NCI-H2196 (cell line): ENCODE data around the gene THBS3.
"Not testable (repeated sequence)": the region's sequence is repeated elsewhere in the genome, so short reads cannot be mapped to it uniquely, and the experiment has no call there.

Experiments used
- DNase-seq: peaks from one replicate; lab custom pipeline; 2025; ENCODE audit not compliant: unreplicated experiment; lab: John Stamatoyannopoulos, UW

Gene THBS3

GRCh38 chr1:155191904-155192303 lies 15.8 kb downstream of the THBS3 start:
- no peak for DNase-seq

- DNase-seq, result not testable (repeated sequence)
Measured at GRCh38 chr1:155189926-155190325, 17.8 kb downstream of the THBS3 start.

GRCh38 chr1:155188268-155188667 lies 19.4 kb downstream of the THBS3 start:
- DNase-seq, result no peak

- no peak for DNase-seq
Measured at GRCh38 chr1:155187456-155187891, 20.2 kb downstream of the THBS3 start.

GRCh38 chr1:155186794-155187455 lies 20.8 kb downstream of the THBS3 start:
- no peak for DNase-seq

GRCh38 chr1:155186067-155186793 lies 21.5 kb downstream of the THBS3 start:
- DNase-seq, result no peak

DNA sequence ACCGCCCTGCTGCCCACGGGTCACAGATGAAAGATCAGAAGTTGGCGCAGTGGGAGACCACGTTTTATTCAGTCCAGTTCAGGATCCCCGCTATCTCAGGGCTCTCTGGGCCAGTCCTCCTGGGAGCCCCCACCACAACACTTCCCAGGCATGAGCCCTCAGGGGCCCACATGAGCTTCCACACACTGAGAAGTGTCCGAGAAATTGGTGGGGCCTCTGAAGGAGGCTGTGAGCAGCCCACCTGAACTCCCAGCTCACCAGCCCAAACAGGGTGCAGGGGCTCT lies 22.0 kb downstream of the THBS3 start:
- no peak for DNase-seq

- DNase-seq, result peak; percentile 28
Measured at GRCh38 chr1:155184835-155185782, 22.6 kb downstream of the THBS3 start.

GRCh38 chr1:155184351-155184811 lies 23.3 kb downstream of the THBS3 start:
- no peak for DNase-seq

DNA sequence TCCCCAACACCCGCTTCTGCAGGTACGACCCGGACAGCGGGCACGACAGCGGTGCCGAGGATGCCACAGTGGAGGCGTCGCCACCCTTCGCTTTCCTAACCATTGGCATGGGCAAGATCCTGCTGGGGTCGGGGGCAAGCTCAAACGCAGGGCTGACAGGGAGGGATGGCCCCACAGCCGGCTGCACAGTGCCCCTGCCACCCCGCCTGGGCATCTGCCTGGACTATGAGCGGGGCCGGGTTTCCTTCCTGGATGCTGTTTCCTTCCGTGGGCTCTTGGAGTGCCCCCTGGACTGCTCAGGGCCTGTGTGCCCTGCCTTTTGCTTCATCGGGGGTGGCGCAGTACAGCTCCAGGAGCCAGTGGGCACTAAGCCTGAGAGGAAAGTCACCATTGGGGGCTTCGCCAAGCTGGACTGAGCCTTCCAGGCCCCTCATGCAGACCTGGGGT lies 23.9 kb downstream of the THBS3 start:
- no peak for DNase-seq

DNA sequence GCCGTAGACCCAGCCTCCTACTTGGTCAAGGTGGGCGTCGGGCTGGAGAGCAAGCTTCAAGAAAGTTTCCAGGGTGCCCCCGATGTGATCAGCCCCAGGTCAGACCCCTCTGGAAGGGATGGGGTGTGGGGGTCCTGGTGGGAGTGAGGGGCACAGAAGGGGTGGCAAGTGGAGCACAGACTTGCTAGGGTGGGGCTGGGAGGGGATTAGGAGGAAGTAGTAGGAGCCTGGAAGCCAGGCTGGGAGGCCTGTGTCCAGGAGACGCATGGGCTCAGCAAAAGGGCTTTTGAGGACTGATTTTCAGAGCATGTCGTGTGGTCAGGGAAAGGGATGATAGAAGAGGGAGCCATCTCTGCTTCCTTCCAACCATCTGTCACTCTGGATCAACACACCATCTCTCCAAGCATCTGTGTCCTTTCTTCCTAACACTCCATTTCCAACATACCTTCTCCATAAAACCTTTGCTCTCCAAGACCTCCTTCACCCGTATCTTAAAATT lies 25.6 kb downstream of the THBS3 start:
- no peak for DNase-seq

DNA sequence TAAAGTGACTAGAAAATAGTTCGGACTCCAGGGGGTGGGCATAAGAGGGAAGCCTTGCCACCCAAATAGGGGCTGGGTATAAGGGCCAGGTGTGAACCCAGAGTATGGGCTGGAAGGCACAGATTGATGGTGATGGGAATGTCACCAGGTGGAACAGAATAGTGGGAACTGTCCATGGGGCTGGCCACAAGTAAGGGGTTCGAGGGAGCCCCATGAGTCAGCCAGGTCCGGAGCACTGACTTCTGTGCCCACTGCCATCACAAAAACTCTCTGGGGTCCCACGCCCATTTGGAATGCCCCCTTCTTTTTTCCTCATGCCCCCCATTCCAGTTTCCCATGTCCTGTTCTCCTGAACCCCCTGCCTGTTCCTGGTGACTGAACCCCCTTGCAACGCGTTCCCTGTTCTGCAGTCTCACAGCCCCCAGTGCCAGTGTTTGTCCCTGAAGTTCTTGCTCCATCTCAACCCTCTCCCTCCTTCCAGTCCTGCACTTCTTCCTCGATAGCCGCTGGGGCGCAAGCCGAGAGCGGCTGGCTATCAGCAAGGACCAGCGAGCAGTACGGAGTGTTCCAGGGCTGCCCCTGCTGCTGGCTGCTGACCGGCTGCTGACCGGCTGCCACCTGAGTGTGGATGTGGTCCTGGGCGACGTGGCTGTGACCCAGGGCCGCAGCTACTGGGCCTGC lies 26.2 kb downstream of the THBS3 start:
- DNase-seq, result no peak

DNA sequence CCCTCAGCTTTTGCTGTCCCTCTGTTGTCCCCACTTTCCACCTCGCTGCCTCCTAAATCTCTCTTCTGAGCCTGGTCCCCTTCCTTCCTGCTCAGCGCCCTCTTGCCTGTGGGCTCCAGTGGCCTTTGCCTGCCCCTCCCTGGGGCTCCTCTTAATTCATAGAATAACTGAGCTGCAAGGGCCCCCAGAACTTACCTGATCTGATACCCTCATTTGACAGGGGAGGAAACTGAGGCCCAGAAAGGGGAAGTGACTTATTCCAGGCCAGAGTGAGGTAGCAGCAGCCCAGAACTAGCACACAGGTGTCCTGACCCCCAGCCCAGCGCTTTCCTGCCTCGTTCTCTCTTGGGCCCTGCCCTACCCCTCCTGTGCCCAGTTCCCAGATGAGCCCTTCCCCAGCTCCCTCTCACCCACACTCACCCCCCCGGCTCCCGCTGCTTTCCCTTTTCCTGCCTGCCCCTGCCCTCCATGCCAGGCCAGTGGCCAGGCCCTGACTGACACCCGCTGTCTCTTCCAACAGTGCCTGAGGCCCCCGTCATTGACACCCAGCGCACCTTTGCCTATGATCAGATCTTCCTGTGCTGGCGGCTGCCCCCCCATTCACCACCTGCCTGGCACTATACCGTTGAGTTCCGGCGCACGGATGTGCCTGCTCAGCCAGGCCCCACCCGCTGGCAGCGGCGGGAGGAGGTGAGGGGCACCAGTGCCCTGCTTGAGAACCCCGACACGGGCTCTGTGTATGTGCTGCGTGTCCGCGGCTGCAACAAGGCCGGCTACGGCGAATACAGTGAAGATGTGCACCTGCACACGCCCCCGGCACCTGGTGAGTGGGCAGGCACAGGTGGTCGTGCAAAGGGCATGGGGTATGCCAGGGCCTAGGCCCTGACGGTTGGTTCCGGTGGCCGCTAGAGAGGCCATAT lies 28.3 kb downstream of the THBS3 start:
- DNase-seq, result no peak

GRCh38 chr1:155178441-155179111 lies 29.1 kb downstream of the THBS3 start:
- DNase-seq, result no peak

GRCh38 chr1:155177918-155178281 lies 29.8 kb downstream of the THBS3 start:
- DNase-seq, result no peak

- DNase-seq, result no peak
Measured at GRCh38 chr1:155177192-155177917, 30.3 kb downstream of the THBS3 start.

DNA sequence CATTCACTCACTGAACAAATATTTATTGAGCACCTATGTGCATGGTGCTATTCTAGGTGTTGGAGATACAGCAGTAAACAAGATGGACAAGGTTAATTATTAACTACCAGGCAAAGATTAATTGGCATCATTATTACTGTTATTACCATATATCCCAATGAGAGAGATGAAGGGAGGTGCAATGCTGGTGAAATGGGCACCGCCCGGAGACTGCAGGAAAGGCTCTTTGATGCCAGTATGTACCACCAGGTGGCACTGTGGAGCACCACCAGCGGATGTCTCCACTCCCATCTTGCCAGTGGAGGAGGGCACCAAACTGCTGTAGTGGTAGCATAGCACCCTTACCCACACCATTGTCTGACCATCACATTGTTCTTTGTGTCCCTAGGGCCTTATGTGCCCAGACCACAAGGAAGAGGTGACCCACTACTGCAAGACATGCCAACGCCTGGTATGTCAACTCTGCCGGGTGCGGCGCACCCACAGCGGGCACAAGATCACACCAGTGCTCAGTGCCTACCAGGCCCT lies 31.1 kb downstream of the THBS3 start:
- peak; percentile 88 for DNase-seq

DNA sequence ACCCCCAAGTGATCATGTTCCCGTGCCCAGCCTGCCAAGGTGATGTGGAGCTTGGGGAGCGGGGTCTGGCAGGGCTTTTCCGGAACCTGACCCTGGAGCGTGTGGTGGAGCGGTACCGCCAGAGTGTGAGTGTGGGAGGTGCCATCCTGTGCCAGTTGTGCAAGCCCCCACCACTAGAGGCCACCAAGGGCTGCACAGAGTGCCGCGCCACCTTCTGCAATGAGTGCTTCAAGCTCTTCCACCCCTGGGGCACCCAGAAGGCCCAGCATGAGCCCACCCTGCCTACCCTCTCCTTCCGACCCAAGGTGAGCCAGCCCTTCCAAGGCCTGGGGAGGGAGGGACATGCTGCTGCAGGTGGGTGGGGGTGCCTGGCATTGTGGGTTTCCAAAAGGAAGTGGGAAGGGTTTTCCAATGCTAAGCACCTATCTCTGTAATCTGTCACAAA lies 31.7 kb downstream of the THBS3 start:
- DNase-seq, result no peak
